Neuron (in vitro differentiated cells): ENCODE data around the gene ANKDD1A.

Experiments
- H2AFZ ChIP-seq: one replicate; pipeline ENCODE4 v1.6.1; 2013; ENCODE audit warnings: low read depth, mild to moderate bottlenecking, inconsistent platforms, low read length, moderate library complexity
- H3K27me3 ChIP-seq: one replicate; pipeline ENCODE4 v1.6.1; 2013; ENCODE audit warnings: low read length; ENCODE audit not compliant: insufficient read depth
- H3K36me3 ChIP-seq: one replicate; pipeline ENCODE4 v1.6.1; 2013; ENCODE audit warnings: low read length; ENCODE audit not compliant: insufficient read depth
- H3K4me1 ChIP-seq: one replicate; pipeline ENCODE4 v1.6.1; 2013; ENCODE audit warnings: low read length; ENCODE audit not compliant: insufficient read depth
- H3K4me3 ChIP-seq: 2 replicates; pipeline ENCODE4 v1.5.1; 2013; ENCODE audit warnings: mild to moderate bottlenecking, low read length, moderate library complexity
- H3K9me3 ChIP-seq: one replicate; pipeline ENCODE4 v1.6.1; 2013; ENCODE audit warnings: low read length

ANKDD1A gene

DNA sequence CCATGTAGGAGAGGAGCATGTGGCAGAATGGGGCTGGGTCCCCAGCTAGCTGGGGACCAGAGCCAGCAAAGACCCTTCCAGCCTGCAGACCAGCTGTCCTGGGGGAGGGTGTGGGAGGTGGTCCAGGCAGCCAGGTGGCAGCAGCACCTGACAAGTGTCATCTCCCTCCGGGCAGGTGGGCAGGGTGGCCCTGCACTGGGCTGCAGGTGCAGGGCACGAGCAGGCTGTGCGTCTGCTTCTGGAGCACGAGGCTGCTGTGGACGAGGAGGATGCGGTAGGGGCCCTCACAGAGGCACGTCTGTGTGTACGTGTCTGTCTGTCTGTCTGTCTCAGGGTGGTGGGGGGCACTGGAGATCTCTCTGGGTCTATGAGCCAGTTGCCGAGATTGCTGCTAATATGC lies 5.5 kb downstream of the ANKDD1A start:
- no peaks in the 10 kb centered on the region for H3K9me3 ChIP-seq

DNA sequence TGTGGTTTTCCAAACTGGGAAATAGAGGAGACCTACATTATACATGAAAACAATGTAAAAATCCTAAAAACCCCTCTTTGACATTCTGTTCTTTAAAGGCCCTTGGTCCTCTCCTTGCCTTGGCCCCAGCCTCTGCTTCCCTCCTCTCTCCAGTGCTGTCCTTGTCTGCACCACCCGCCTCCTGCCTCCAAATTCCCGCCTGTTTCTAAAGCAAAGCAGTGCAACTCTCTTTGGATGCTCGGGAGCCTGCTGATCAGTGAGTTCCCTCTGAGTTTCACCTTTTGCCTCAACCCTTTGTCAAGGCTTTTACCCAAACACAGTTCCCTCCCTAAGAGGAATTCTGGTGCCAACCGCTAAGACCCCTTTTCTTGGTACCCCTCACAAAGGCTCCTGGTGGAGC lies 8.0 kb downstream of the ANKDD1A start:
- peaks cover 5% of the 10 kb centered on the region for H3K4me1 ChIP-seq
- H3K4me3 ChIP-seq: no peak overlapping the region
- H3K36me3 ChIP-seq: no peaks in the 10 kb centered on the region
- H3K27me3 ChIP-seq: no peaks in the 10 kb centered on the region
- H2AFZ ChIP-seq: no peak overlapping the region
- H3K9me3 ChIP-seq: no peaks in the 10 kb centered on the region

More for the DNA sequence above, 5.5 kb downstream of the ANKDD1A start:
- Histone ChIP-seq H3K36me3 (no peaks in the 10 kb centered on the region), H3K27me3 (peaks cover 2% of the 10 kb centered on the region), H2AFZ (no peak overlapping the region), H3K4me3 (no peak overlapping the region), H3K4me1 (peaks cover 5% of the 10 kb centered on the region)

DNA sequence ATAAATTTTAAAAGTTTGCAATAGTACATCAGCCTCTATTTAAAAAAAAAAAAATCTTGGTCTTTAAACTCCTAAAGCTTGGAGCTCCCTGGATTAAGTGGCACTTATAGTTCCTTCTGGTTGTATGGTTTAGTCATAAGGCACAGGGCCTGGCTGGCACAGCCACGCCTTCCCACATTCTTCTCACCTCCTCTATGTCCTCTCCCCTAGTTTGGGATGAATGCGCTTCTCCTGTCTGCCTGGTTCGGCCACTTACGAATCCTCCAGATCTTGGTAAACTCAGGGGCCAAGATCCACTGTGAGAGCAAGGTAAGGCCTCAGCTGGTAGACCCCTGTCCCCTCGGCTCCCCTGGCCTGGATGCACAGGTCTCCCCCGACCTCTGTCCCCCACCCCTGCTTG lies 10.0 kb downstream of the ANKDD1A start:
- no peaks in the 10 kb centered on the region for H3K9me3 ChIP-seq
- H2AFZ ChIP-seq: no peak overlapping the region
- H3K4me1 ChIP-seq: no peaks in the 10 kb centered on the region
- no peaks in the 10 kb centered on the region for H3K36me3 ChIP-seq
- H3K27me3 ChIP-seq: no peaks in the 10 kb centered on the region
- no peak overlapping the region for H3K4me3 ChIP-seq

DNA sequence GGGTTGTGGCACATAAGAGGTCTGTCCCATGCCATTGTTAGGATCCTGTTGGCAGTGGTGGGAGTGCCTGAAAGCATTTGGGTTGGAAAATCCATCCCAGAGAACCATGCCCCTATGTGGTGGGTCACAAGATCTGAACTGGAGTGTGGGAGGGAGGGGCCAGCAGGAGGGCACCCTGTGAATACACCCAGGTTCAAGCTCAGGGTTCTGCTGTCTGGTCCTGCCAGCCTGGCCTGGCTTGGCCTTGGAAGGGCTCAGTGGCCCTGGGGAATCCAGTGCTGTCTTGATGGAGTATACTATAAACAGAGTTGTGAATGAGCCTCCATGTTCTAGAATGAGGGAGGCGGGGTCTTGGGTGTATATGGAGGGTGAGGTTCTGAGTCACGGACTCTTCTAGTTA lies 11.8 kb downstream of the ANKDD1A start:
- Histone ChIP-seq H3K4me3 (no peak overlapping the region), H3K9me3 (no peaks in the 10 kb centered on the region), H3K36me3 (no peaks in the 10 kb centered on the region), H3K27me3 (no peaks in the 10 kb centered on the region), H2AFZ (no peak overlapping the region), H3K4me1 (no peaks in the 10 kb centered on the region)

DNA sequence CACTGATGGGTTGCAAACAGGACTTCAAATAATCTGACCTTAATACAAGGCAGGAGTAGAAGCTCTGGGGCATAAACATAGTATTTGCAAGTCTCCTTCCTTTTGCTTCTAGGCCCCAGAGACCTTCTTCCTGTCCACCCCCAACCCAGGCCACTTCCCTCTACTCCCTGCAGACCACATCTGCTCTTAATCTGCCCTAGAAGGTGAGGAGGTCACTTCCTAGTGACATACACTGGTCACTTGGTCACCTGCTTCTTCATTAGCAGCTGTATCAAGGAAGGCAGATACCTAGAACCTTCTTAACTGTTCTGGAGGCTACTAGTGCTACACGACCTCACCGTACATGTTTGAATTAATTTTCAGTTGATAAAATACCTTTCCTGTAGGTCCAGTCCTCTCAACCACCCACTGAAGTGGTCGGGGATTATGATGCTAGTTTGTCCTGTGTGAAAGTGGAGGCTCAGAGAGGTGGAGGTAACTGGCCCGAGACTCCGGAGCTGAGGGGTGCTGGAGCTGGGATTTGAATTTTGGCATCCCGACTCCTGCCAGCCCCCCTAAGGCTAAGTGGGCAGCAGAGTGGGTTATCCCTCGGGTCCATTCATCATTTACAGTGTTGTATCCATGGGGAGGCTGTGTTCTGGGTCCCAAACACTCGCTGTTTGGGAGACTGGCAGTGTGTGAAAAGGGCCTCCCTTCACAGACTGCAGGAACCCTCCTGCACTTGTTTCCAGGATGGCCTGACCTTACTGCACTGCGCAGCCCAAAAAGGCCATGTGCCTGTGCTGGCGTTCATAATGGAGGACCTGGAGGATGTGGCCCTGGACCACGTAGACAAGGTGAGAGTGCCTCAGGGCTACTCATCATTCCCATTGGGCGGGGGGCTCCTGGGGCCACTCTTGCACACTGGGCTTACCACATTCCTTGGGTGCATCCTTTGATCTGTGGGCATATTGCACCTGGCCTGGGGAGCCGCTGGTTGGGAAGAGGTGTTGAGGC lies 13.9 kb downstream of the ANKDD1A start:
- no peaks in the 10 kb centered on the region for H3K36me3 ChIP-seq
- H3K4me1 ChIP-seq: no peaks in the 10 kb centered on the region
- H3K27me3 ChIP-seq: no peaks in the 10 kb centered on the region
- no peak overlapping the region for H3K4me3 ChIP-seq
- H2AFZ ChIP-seq: no peak overlapping the region
- H3K9me3 ChIP-seq: no peaks in the 10 kb centered on the region

DNA sequence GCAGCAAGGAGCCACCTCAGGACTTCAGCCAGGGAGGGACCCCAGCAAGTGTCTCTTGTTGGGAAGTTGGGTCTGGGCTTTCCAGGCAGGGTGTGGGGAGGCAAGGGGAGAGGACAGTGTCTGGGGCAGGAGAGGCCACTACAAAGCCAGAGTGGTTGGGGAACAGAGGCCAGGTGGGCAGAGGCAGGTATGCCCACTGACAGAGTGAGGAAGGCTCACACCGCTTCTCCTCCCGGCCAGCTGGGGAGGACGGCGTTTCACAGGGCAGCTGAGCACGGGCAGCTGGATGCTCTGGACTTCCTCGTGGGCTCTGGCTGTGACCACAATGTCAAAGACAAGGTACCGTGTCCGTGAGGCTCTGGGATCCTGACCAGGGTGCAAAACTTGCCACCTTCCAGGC lies 15.0 kb downstream of the ANKDD1A start:
- Histone ChIP-seq H2AFZ (no peak overlapping the region), H3K4me3 (no peak overlapping the region), H3K36me3 (no peaks in the 10 kb centered on the region), H3K9me3 (no peaks in the 10 kb centered on the region), H3K4me1 (no peaks in the 10 kb centered on the region), H3K27me3 (no peaks in the 10 kb centered on the region)

DNA sequence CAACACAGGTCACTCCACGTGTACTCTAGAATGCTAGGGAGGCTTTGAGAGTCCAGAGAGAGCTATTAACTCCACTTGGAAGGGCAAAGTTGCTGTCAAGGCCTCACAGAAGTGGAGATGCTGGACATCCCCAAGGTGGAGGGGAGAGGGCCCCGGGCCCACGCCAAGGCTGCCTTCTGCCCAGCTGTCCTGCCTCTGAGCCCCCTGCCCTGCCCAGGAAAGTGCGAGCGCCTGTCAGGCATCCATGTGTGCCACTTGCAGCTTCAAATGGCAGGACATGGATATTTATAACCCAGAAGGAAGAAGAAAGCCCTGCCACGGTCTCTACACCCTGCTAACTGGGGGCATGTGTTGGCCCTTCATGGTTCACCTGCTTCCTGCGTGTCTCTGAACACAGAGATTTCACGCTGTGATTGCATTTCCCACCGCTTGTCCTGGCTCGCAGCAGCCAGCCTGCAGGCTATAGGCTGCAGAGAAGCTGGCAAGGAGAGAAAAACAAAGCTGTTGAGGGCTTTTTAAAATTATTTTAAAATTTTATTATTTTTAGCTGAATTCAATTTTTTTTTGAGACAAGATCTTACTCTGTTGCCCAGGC lies 17.0 kb downstream of the ANKDD1A start:
- H2AFZ ChIP-seq: no peak overlapping the region
- H3K4me1 ChIP-seq: no peaks in the 10 kb centered on the region
- no peaks in the 10 kb centered on the region for H3K9me3 ChIP-seq
- no peaks in the 10 kb centered on the region for H3K27me3 ChIP-seq
- H3K36me3 ChIP-seq: no peaks in the 10 kb centered on the region
- H3K4me3 ChIP-seq: no peak overlapping the region

DNA sequence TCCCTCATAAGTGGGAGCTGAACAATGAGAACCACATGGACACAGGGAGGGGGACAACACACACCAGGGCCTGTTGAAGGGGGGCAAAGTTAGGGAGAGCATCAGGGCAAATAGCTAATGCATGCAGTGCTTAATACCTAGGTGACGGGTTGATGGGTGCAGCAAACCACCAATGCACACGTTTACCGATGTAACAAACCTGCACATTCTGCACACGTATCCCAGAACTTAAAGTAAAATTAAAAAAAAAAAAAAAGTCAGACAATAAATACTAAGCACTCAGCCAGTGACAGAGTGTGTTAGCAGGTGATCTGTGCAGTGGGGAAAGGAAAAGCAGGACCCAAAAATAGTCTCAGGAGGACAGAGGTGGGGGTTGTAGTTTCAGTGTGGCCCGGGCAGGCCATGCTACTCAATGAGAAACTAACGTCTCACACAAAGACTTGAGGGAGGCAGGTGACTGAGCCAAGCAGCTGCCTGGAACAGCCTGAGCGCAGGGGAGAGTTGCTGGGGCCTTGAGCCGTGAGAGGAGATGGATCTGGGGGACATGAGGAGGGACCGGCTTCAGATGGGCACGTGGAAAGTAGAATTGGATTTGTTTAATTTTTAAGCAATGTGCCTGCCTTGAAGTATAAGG lies 18.4 kb downstream of the ANKDD1A start:
- Histone ChIP-seq H3K4me3 (no peak overlapping the region), H2AFZ (no peak overlapping the region), H3K36me3 (no peaks in the 10 kb centered on the region), H3K4me1 (no peaks in the 10 kb centered on the region), H3K9me3 (peaks cover 3% of the 10 kb centered on the region), H3K27me3 (no peaks in the 10 kb centered on the region)

DNA sequence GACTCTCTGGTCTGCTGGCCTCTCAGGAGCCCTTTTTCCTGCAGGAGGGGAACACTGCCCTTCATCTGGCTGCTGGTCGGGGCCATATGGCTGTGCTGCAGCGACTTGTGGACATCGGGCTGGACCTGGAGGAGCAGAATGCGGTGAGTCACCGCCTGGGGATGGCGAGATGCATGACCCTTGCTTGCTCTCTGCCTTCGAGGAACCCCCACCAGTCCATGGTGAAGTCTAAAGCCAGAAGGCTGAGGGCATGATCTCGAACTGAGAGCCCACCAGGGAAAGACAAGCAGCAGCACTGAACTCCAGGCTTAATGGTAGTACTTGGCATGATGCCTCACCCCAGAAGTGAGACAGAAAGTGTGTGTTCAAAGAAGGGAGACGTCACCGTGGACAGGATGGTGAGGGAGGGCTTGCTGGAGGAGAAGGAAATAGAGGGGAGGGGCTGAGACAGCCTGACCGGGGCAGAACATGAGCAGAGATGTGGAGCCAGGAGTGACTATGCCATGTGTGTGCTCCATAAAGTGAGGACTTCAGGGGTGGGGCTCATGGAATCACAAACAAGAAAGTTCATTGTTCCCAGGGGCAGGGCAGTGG lies 19.2 kb downstream of the ANKDD1A start:
- no peaks in the 10 kb centered on the region for H3K36me3 ChIP-seq
- no peak overlapping the region for H3K4me3 ChIP-seq
- H2AFZ ChIP-seq: no peak overlapping the region
- no peaks in the 10 kb centered on the region for H3K4me1 ChIP-seq
- H3K9me3 ChIP-seq: peaks cover 3% of the 10 kb centered on the region
- H3K27me3 ChIP-seq: no peaks in the 10 kb centered on the region

DNA sequence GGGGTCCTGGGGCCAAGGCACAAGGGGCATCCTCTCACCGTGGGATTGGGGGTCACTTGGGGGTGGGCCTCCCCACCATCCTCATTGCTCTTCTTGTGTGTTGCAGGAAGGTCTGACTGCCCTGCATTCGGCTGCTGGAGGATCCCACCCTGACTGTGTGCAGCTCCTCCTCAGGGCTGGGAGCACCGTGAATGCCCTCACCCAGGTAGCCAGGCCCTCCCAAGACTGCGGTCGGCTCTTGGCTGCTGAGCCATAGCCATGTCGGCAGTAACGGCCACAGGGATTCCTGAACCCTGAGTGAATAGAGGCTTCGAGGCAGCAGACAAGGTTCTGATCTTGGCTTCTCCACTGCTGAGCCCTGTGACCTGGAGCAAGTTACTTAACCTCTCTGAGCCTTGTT lies 19.7 kb downstream of the ANKDD1A start:
- Histone ChIP-seq H2AFZ (no peak overlapping the region), H3K36me3 (no peaks in the 10 kb centered on the region), H3K4me1 (no peaks in the 10 kb centered on the region), H3K27me3 (no peaks in the 10 kb centered on the region), H3K9me3 (peaks cover 3% of the 10 kb centered on the region), H3K4me3 (no peak overlapping the region)

DNA sequence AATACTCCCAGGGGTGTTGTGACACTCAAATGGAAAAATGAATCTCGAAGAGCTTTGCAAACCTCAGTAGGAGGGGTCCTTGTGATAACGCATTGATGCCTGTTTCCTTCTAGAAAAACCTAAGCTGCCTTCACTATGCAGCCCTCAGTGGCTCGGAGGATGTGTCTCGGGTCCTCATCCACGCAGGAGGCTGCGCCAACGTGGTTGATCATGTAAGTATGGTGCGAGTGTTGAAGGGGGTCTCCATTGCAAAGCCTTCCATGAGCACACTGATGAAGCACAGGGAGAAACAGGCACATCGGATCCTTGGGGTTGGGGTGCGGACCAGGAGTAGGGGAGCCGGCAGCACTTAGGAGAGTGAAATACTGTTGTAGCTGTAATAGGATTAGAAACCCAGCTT lies 22.3 kb downstream of the ANKDD1A start:
- no peak overlapping the region for H2AFZ ChIP-seq
- no peaks in the 10 kb centered on the region for H3K36me3 ChIP-seq
- no peaks in the 10 kb centered on the region for H3K4me1 ChIP-seq
- peaks cover 3% of the 10 kb centered on the region for H3K9me3 ChIP-seq
- H3K4me3 ChIP-seq: no peak overlapping the region
- H3K27me3 ChIP-seq: no peaks in the 10 kb centered on the region

DNA sequence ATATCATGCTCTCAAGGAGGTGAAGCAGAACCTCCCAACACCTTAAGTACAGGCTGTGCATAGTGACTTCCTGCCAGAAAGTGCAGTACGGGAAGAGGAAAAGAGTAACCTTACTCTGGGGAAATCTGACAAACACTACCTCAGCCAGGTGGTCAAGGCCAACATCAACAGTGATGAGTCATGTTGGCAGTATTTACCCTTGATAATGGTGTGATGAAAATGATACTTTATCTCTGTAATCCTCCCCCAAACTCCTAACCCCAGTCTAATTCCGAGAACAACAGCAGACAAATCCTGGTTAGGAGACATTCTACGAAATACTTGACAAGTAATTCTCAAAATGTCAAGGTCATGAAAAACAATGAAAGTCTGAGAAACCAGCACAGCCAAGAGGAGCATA lies 26.5 kb downstream of the ANKDD1A start:
- Histone ChIP-seq H3K4me3 (no peak overlapping the region), H3K36me3 (no peaks in the 10 kb centered on the region), H2AFZ (no peak overlapping the region), H3K9me3 (peaks cover 3% of the 10 kb centered on the region), H3K4me1 (no peaks in the 10 kb centered on the region), H3K27me3 (no peaks in the 10 kb centered on the region)

DNA sequence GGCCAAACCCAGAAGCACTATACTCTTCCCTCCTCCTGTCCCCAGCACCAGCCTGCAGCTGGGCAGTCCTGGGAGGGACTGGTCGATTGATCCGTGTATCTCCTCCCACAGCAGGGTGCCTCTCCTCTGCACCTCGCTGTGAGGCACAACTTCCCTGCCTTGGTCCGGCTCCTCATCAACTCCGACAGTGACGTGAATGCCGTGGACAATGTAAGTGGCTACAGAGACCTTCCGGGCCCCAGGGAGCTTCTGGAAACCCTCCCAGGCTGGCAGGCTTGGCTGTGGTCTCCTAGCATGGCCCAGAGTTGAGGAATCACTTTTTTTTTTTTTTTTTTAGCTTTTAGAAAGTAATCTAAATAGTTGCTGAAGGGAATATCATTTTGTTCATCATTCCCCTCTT lies 30.7 kb downstream of the ANKDD1A start:
- Histone ChIP-seq H3K36me3 (no peaks in the 10 kb centered on the region), H3K27me3 (no peaks in the 10 kb centered on the region), H3K4me1 (no peaks in the 10 kb centered on the region), H3K4me3 (no peak overlapping the region), H3K9me3 (no peaks in the 10 kb centered on the region), H2AFZ (no peak overlapping the region)
